M059J (cell line): ENCODE results near the gene ZFP36L1. TPM values are rescaled to one million over a fixed set of nuclear protein-coding genes. Genes with fewer than 3 reads are reported as not detected.

Experiments
- DNase-seq: peaks from one replicate; pipeline ENCODE4 v3.0.0-alpha.2; 2012; ENCODE audit warnings: low read depth
- total RNA-seq: library from RNA; depleted of rRNA; stranded (reverse); fragments of >200 nt; shearing (Covaris generic); gene quantifications from 2 replicates; pipeline ENCODE4 v1.2.3, GENCODE V29; 2014

Gene ZFP36L1
- total RNA-seq, 1 experiment from 2014 or later = 154 TPM

DNA sequence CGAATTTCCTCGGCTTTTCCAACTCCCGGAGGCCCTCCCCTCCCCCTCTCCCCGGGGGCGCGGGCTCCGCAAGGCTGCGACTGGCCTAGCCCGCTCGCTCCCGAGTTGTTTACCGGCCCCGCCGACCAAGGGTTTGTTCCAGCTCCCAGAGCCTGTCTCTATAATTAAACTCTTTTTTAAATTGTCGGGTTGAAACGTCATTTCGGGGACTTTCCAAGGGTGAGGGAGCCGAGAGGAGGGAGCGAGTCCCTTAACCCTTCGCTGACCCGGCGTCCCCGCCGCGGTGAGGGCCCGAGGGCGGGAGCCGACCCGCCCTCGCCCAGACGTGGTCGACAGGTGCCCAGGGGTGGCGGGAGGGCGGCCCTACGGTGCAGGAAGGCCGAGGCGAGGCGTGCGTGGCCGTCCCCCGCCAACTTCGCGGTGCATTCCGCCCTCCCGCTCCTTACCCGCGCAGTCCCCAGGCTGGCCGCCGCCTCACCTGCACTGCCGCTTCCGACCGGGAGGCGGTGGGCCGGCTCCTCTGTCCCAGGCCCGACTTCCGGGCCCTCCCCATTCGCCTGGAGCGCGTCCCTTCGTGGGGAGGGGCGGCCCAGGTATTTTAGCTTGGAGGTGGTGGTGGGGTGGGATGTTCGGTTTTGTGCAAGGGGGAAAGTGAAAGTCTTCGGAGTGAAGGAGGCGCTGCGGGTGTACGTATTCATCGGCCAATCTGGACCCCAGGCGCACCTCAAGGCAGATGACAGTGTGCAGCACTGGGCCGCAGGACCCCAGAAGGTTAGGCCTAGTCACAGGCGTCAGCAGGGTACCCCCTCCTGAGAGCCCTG, 2.9 kb upstream of the ZFP36L1 start:
- peak; percentile 88 for DNase-seq

DNA sequence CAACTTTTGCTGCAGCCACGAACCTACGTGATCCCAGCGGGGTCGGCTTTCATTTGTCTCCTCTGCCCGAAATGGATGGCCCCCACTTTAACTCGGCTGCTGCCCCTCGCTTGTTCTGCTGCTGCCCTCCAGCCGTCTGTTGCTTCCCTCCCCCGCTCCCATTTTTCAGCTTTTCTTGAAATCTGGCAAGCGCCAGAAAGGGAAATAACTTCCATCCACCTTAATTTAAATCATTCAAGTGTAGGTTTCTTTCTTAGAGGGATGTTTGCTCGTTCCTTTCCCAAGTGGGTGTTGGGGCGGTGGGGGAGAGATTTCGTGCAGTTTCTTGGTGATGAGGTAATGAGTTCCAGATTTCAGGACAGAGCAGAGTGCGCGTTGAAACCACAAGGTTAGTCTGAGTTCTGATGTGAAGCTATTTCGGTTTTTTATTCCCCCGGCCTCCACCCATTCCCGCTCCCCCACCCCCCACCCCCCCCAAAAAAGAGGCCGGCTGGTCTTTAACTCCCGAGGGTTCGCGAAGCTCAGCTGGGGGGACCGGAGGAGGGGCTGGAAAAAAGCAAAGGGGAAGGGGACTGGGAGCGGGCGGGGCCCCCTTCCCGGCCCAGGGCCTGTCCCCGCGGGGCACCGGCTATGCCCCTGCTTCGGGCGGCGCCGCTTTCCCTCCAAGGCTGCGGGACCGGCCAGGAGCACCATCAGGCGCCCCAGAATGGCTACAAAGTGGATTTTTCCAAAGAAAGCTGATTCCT, 2.2 kb upstream of the ZFP36L1 start:
- DNase-seq = peak; percentile 91

DNA sequence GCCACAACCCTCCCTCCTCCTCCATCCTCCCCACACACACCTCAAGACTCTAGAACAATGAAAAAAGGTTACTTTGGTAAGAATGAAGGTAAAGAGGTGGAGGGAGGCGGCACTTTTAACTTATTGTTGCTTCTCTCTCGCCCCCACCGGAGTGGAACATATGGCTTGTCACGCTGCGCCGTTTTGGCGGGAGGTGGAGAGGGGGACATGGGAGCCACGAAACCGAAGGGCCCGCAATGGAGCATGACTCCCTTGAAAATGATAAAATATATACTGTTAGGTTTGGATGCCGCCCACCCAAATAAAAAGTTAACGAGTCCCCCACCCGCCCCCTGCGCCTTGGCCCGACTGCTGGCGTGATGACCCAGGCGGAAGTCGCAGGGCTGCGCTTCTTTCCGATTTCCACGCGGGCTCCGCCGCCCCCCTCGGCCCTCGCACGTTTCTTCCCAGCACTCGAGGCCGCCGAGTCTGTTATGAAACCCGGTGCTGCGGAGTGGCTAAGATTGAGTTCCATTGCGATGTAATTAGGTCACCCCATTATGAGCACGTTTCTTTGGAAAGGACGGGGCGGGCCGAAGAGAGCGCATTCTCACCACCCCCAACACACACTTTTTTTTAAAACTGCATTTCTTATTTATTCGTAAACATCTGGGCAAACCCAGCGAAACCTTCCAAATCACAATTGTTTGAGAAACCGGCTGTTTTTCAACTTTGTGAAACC, 1.4 kb upstream of the ZFP36L1 start:
- peak; percentile 96 for DNase-seq

DNA sequence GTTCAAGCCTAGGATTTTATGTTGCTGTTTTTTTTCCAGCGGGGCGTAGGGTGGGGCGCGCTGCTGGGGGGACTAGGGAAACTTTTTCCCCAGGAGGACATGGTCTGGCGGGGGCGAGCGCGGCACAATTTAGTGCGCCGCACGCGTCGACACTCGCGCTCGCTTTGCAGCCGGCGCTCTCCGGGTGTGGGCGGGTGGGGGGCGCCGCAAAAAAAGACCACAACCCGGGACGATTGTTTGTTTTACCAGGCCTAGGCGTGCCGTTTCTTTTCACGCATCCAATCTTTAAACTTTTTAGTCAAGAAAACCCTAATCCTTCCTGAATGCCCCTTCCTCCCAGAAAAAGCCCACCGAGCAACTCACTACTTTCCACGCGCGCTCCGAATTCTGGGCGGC, 865 bp upstream of the ZFP36L1 start:
- no peak for DNase-seq

DNA sequence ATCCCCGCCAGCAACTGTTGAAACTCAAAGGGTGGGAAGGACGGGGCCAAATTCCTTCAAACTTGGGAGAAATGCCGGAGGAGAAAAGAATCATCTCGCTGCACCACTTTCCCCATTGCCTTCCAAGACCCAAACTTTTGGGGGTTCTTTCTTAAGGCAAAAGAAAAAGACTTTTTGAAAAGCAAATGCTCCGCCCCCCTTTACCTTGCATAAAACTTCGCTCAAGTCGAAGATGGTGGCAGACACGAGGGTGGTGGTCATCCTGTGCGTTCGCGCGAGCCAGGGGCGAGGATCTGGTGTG, 239 bp downstream of the ZFP36L1 start:
- DNase-seq = no peak

DNA sequence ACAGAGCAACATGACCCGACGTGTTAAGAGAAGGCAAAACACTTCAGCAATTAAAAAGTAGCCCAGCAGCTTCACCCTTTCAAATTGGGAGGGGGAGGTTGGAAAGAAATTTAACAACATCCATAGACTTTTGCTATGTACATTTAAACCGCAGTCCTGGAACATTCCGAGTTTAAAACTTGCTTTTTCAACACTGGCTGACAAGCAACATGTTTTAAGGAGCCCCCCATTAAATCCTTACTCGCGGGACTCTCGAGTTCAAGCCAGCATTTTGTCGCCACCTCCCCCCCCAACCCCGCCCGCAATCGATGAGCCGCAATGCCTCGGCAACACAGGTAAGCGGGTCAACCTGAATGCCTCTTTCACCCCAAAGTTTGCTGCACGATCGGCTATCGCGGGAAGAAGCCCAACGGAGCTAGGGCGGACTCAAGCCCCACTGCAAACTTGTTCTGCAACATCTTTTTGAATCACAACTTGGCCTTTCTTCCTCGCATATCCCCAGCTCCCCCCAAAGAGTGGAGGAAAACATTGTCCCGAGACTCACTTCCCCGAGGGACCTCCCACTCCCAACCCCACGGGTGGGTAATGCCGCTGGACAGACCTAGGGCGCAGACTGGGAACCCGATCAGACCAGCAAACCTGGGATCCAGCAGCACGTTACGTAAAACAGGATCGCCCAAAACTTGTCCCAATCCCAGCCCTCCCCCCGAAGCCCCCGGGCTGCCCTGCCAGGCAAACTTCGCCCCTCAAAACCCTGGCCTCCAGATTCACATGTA, 777 bp downstream of the ZFP36L1 start:
- DNase-seq = peak; percentile 29

DNA sequence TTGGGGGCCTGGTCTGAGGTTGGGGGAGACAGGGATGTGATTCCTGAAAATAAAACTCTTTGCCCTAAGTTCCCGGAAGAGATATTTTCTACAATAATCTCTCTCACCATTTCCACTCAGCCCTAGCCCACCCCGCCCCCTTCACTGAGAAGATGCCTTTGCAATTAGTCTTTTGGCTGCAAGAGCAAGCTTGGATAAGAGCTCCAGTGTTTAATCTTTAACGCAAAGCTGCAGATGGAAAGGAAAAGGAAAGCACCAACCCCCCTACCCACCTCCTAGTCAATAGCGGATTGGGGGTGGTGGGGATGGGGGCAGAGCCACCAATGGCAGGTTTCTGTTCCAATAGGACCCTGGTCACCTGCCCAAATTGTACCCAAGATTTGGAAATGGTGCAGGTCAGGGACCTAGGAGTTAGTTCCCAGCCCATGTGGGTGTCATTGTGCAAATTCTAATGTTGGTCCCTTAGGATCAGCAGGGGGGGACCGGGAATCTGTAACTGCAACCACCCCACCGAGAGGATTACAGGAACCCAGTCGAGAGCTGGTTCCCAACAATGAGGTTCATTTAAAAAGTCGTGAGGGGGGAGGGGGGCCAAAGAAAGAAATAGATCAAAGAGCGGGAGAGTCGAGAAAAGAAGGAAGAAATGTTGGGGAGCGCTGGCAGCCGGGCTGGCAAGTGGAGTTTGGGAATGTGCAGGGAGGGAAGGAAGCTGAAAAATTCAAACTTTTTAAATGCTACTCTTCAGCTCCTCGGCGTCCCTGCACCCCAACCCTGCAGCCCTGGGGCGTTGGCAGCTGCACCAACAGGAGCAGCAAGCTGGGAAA, 1.6 kb downstream of the ZFP36L1 start:
- DNase-seq = peak; percentile 45

DNA sequence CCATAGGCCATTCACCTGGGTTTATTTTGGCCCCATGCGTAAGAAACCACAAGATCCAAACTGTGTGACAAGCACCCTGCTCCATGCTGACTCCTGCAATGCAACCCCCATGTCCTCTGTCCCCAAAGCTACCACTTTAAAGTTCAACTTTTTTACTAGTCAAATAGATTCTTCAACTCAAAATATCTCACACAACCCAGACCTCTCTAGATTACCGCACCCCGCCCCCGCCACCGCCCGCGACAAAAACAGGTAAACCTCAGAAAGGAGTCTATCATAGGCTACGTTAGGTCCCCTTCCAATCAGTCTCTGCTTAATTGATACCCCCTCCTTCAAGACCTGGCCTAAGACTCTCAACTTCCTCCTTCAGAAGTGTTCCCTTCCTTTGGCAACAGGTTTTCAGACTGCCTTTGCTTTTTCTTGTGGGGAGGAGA, 2.2 kb downstream of the ZFP36L1 start:
- peak; percentile 47 for DNase-seq

DNA sequence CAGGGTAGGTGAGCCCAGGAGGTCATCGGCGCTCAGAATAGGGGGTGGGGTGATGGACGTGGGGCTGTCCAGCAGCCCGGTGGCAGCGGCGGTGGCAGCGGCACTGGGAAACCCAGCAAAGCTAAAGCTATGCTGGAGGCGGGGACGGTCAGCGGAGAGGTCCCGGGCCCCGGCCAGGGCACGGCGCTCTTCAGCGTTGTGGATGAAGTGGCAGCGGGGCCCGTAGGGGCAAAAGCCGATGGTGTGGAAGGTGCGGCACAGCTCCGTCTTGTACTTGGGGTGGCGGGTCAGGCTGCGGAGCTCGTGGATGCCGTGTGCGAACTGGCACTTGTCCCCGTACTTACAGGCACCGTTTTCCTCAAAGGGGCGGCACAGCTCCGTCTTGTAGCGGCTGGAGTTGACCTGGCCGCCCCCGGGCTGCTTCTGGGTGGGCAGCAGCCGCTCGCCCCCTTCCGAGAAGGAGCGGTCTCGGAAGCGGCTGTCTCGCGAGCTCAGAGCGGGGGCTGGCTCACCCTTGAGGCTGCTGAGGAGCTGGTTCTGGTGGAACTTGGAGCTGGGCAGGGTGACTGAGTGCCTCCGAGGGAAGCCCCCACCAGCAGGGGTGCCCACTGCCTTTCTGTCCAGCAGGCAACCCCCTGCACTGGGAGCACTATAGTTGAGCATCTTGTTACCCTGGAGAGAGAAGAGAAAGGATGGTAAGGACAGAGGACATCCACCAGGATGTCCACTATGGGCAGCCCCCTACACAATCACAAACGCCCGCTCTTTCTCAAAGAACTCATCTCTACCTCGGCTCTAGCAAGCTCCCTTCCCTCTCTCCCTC, 2.8 kb downstream of the ZFP36L1 start:
- DNase-seq = peak; percentile 20

DNA sequence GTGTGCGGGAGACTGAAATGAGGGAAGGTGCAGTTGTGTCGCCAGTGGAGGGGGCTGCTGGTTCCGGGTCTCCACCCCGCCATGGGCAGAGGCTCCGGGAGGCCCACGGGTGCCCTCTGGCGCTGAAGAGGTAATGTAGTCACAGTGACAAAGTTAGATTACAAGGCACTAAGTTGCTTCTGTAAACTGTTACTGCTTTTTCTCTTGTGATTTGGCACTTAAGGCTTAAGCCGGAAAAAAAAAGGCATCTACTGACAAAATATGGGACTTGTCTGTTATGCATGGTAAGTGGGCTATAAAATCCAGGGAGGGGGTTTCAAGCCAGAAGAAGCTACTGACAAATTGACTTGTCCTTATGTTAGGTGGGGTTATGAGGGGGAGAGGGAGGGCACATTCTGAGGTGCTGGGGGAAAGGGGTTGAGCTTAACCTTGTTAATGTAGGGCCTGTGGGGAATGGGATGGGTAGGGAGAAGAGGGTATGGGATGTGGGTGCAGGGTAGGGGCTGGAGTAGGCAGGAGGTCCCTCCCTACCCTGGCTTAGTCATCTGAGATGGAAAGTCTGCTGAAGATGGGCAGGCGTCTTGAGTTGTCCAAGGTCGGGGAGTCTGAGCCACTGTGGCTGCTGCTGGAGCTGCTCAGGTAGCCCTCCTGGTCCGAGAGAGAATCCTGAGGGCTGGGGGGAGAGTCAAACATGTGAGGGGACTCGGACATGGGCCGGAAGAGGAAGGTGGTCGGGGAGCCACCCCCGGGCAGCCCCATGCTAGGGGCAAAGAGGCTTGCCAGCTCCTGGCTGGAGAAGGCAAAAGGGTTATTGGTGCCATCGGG, 3.7 kb downstream of the ZFP36L1 start:
- DNase-seq = peak; percentile 46

DNA sequence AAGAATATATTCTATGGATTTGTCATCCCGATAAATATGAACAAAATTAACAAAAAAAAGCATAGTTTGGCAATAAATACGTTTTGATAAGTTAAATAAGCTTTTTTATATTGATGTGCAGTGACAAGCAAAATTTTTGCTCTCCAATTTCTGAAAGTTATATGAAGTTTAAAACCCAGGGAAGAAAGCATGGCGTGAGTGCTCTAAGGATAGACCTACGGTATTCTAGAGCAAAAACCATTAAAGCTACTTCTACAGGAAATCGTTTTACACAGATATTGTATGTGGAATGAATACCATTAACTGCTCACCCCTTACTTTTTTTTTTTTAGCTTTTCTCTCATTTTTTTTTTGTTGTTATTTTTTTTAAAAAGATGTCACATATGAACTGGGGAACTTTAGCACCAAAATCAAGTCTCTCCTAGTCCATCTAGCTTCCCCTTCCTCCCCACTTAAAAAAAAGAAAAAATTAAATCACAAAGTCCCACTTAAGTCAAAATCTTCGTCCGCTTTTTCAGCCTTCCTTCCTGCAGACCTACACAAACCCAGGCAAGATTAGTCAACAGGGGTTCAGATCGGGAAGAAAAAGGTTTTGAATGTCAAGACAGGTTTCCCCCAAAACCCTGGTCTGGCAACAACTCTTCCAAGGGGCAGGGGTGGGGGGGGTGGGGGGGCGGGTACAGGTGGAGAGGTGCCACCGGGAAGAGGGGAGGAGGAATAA, 4.4 kb downstream of the ZFP36L1 start:
- DNase-seq = peak; percentile 10

DNA sequence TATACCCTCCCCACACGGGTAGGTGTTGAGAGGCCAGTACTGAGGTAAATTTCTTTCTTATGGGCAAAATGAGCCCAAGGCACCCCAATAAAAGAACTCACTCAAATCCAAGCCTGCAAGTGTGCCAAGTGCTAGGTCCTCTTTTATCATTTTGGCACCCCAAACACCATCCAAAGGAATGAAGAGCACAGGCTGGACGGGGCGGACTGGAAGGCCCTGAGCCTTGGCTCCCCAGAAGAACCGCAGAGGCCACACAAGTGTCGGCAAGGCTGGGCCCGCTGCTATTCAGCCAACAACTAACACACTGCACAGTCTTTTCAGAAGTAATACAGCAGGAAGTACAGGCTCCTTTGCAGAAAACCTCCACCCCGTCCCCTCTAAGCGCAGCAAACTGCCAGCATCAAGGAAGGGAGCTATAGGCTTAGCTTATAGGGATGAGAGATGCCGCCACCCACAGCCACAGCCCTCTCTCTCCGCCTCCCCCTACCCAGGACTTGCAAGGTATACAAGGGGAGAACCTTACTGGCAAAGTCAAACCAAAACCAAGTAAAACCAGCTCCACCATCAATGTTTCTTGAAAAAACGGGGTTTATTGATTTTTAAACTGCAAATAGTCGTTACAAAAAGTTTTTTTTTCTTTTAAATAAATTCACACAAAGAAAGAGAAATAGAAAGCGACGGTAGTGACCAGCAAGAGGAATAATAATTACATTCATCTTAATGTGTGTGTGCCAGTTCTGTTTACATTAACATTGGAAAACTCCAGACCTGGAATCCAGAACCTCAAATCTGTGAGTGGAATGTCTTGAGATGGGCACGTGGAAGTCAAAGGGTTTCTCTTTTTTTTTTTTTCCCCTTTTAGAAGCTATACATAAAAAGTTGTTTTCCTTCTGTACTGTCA, 5.5 kb downstream of the ZFP36L1 start:
- no peak for DNase-seq

DNA sequence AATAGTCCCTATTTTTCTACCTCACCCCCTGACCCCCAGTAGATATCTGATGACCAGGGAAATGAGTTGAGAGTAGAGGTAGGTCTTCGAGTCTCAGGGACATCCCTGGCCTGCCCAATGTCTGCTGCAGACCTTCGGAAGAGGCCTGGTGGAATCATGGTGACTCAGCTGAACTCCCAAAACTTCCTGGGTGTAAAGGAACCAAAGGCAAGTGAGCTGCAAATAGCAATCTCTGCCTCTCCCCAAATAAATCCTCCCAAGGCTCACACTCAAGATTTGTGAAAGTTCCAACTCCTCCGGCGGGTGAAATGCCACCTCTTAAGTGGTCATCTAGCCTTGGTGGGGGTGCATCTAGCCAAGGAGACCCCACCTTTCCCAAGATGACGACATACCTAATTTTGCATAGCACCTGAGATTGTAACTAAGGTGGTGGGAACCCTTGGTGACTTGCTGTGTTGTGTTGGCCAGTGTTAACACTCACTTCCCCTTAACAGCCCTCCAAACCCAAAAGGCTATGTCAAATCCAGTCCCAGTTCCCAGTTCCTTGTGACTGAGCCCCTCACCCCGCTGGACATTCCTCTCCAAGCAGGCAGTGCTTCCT, 6.3 kb downstream of the ZFP36L1 start:
- DNase-seq = peak; percentile 87

DNA sequence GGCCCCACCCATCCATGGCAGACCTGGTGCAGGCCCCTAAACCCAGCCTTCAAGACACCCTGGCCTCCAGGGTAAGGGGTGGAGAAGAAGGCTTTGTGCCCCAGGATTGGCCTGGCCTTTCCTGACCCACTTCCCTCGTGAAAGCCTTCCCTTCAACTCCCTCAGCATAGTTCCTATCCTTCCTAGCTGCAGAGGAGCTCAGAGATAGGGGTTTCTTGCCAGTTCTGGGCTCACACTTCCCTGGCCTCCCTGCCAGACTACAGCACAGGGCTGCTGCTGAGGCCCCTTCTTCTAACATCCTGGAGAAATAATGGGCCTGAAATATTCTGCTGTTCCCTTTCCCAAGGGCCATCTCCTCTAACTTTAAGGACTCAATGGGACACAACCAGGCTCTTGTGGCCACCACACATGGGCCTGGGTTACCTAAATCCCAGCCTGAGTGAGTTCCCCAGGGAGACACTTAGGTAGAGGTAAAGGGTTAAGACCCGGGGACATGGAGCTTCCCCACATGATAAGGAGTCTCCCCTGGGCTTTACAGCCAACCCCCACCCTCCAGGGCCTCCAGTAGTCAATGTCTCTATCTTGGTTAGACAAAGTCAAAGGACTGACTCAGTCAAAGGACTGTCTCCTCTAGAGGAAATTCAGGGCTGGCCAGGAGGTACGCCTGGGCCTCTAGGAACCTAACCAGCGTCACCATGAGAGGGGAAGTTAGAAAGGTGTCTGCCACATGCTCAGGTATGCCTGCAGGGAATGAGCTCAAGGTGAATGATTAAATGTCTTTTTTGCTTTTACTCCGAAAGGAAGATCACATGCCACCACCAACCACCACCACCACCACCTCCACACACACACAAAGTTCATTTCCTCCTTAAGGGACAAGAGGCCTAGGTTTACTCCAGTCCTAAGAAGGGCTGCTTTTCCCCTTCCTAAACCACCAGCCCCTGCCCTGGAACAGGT, 7.1 kb downstream of the ZFP36L1 start:
- peak; percentile 70 for DNase-seq

DNA sequence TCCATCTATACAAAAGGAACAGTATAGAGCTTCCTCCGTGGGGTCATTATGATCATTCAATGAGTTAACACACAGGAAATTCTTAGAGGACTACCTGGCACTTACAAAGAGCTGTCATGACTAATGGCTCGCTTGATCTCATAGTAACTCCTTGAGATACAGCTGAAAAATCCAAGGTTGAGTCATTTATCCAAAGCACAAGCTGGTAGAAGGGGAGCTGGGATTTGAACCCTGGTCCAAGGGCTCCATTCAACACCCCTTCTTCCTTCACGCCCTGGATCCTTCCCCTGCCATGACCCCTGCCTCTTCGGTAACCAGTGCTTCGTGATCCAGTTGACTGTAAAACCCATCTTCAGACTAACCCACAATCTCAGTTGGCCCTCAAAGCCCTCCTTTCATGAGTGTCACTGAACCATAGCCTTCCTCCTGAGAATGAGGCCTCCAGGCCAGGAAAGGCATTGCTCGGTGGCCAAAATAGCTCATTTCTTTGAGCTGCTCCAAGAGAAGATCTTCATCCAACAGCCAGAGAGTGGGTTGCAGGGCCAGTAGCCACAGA, 7.8 kb downstream of the ZFP36L1 start:
- peak; percentile 93 for DNase-seq
